GM18511 (cell line): Measurements from ENCODE around the gene RNF217.
"Not testable (repeated sequence)": the region's sequence is repeated elsewhere in the genome, so short reads cannot be mapped to it uniquely, and the experiment has no call there.

Source experiments
- ATAC-seq: cut with Tn5 transposase; IDR thresholded peaks from one replicate; pipeline ENCODE4 v1.9.1; 2021; ENCODE audit warnings: mild to moderate bottlenecking, moderate library complexity; ENCODE audit not compliant: unreplicated experiment

RNF217 gene

DNA sequence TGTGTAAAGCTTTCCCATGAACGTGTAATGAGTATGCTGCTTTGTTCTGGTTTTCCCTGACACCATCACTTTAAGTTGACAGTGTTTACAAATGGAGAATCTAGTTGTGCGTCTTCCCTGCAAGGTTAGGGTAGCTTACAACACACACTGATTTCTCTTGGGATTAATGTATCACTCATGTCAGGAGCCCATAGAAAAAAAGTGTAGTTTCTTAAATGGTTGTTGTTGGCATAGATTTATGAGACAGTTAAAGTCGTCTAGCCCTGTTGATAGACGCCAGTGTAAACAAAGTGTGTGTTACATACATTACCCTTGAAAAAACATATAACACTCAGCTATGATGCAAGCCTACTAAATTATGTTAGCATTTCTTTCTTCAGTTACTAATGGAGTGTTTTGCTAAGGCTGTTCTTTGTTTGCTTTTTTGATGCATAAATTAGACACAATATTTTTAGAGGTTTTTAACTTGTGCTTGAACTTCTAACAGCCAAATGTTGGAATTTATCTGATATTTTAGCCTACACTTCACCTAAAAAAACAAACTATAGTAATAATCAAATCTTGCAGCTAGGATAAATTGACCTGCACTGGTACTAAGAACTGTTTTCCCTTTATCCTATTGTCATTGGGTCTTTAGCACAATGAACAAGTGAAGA is 88.6 kb downstream of the RNF217 start:
- ATAC-seq = no peak

DNA sequence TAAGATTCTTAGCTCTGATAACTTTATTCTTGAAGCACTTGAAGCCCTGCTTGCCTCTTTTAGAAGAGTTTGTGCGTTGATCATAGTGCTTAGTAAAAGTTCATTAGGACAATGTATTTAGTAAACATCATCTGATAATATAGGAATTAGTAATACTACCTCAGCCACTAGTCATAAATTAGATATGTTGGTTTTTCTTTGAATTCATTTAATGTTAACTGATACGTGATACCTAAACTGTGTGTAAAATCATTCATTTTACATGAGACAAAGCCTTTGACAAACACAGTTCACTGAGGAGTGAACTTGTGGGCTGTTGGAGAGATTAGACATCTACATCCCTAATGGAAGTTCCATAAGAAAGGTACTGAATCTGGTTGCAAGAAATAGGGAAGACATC is 91.6 kb downstream of the RNF217 start:
- no peak for ATAC-seq

- no peak for ATAC-seq
Observed at GRCh38 chr6:125054331-125054730, 92.1 kb downstream of the RNF217 start.

GRCh38 chr6:125057392-125058246 is 95.4 kb downstream of the RNF217 start:
- no peak for ATAC-seq

DNA sequence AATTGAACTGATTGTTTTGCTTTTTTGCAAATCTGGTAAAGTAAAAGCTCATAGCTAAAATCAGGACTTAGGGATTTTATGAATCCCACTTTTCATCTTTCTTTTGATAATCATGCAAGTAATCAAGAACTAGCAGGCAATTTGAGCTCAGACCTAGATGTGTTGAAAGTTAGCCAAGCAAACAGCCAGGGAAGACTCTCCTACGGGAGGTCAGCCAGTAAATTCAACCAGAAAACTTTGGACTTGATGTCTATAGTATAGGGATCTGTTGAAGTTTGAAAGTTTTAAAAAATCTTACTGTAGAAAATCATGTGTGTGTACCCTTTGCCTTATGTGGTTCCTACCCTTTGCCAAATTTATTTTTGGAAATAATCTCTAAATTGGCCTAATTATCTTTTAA is 96.3 kb downstream of the RNF217 start:
- ATAC-seq = no peak

DNA sequence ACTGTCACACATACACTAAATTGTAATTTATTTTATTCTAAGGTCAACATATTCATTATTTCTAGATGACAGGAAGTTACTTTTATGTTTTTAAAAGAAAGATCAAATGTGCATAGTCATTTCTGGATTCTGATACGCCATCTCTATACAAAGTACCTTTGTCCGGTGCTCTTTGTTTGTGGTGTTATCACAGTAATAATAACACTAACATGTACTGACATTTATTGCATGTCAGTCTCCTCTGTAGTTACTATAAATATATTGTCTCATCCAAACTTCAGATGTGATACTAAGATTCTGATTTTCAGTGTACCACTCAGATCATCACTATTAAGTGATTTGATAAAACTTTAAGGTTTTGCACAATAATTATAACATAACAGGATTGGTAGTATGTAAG is 101.1 kb downstream of the RNF217 start:
- no peak for ATAC-seq

GRCh38 chr6:125066140-125066539 is 103.9 kb downstream of the RNF217 start:
- no peak for ATAC-seq

DNA sequence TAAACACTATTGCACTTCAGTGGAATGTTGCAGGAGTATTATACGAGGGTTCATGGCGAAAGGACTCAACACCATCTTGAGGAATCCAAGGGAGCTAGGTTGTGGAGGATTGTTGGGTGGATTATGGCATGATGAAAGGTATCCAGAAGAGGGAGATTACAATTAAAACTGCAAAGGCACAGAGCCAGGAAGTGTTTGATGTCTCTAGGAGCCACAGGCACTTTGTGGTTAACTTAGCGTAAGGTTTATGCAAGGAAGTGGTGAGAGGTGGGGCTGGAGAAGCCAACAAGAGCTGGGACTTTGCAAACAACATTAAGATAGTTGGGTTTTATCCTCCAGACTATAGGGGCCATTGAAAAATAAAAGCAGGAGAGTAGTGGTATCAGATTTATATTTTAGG is 104.7 kb downstream of the RNF217 start:
- ATAC-seq = no peak

DNA sequence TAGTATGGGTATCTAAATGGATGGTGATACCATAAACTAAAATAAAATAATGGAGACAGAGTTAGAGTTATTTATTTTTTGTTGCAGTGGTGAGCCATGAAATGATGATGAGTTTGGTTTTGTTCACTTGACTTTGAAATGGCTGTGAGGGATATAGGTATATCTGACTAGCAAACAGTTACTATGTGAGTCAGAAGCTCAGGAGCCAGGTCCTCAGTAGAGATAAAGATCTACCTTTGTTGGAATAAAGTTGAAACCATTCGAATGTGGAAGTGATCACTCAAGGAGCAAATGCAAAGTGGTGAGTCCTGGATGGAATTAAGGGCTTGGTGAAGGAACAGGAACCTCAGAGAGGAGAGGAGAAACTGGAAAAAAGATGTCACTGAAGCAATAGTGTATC is 105.3 kb downstream of the RNF217 start:
- no peak for ATAC-seq

DNA sequence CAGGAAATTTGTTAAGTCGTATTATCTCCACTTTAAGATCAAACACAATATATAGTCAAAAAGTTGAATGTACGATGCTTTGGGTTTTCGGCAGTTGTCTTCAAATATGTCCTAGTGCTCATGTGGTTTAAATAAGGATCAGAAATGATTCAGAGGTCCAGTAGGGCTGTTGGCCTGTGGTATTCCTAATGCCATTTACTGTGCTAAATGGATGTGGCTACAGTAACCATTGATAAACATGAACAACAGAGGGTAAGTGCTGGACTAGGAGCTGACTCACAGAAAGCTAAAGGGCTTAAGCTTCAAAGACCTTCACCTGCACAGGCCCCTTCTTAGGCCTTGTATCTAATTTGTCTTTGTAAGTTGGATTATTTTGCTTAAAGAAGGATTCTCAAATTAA is 110.8 kb downstream of the RNF217 start:
- no peak for ATAC-seq

DNA sequence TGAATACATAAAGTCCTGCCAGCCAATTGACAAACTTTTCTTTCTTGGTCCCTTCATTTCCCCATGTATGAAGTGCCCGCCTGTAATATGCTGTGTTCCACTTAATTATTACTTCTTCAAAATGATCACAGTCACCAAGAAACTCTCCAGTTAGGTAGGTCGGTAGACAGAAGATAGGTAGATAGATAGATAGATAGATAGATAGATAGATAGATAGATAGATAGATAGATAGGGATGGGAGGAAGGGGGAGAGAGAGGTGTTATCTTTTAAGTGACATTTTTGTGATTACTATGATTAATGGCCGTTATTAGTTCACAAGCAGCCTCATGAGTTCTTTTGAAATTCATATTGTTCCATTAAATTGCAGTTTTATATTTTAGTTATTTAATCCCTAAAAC is 111.9 kb downstream of the RNF217 start:
- no peak for ATAC-seq

DNA sequence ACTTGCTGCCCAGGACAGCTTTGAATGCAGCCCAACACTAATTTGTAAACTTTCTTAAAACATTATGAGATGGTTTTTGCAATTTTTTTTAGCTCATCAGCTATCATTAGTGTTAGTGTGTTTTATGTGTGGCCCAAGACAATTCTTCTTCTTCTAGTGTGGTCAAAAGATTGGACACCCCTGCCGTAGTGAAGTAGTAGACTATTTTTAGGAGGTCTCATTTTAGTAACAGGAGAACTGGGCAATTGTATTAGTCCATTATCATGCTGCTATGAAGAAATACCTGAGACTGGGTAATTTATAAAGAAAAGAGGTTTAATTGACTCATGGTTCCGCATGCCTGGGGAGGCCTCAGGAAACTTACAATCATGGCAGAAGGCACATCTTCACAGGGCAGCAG is 112.8 kb downstream of the RNF217 start:
- ATAC-seq = not testable (repeated sequence)

DNA sequence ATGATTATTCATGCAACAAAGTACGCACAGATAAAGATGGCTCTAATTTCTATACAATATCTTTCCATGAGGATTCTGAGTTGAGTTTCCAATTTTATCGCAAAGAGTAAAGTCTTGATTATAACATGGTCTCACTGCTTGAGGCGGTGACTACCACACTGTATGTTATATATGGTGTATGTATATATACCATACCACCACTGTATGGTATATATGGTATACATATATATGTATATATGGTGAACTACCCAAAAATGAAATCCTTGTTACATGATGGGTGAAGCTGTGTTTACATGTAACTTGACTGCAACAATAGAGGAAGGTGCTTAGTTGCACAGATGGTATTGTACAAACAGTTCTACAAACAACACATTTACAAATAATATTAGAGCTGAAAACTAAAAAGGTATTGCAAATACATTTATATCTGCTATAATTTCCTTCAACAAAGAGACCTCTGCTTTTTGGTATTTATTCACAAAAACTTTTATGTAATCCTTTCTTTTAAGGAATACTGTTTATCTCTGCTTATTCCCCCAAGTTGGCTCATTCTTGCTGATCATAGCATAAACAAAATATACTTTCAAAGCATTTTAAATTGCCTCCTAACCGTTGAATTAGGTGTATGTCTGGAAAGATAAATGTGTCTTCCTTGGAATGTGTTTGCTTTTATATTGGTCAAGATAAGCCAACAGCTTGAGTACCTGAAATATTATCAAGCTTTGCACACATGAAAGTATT is 113.7 kb downstream of the RNF217 start:
- ATAC-seq = no peak

- no peak for ATAC-seq
Observed at GRCh38 chr6:125076482-125076742, 114.2 kb downstream of the RNF217 start.

- no peak for ATAC-seq
Observed at GRCh38 chr6:125077453-125077852, 115.2 kb downstream of the RNF217 start.

GRCh38 chr6:125078602-125079321 is 116.5 kb downstream of the RNF217 start:
- no peak for ATAC-seq

GRCh38 chr6:125082908-125083683 is 120.9 kb downstream of the RNF217 start:
- no peak for ATAC-seq

DNA sequence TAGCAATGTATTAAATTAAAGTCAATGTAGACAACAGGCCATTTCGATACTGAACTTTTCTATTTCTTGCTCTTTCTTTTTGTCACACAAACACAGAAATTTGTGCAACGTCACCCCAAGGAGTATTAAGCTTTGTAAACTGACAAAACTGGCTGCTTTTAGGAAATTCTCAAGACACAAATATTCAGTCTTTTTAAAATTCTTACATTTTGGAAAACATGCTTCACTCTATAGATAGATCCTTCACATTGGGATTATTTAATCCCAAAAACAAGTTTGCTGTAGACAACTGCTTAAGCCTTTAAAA is 121.4 kb downstream of the RNF217 start:
- ATAC-seq = no peak

- no peak for ATAC-seq
Observed at GRCh38 chr6:125086716-125087115, 124.5 kb downstream of the RNF217 start.

- no peak for ATAC-seq
Observed at GRCh38 chr6:125088963-125089362, 126.7 kb downstream of the RNF217 start.

- ATAC-seq = no peak
Observed at GRCh38 chr6:125094563-125094962, 132.3 kb downstream of the RNF217 start.
